ENCODE results near the gene DNAJC10. TPM values are rescaled to one million over a fixed set of nuclear protein-coding genes. Genes with fewer than 3 reads are reported as not detected.
"Not testable (repeated sequence)": the region's sequence is repeated elsewhere in the genome, so short reads cannot be mapped to it uniquely, and the experiment has no call there.

Gene DNAJC10
- total RNA-seq, 4 donors from 2014 or later, result 23.1 to 154 (median 70.3) TPM

DNA sequence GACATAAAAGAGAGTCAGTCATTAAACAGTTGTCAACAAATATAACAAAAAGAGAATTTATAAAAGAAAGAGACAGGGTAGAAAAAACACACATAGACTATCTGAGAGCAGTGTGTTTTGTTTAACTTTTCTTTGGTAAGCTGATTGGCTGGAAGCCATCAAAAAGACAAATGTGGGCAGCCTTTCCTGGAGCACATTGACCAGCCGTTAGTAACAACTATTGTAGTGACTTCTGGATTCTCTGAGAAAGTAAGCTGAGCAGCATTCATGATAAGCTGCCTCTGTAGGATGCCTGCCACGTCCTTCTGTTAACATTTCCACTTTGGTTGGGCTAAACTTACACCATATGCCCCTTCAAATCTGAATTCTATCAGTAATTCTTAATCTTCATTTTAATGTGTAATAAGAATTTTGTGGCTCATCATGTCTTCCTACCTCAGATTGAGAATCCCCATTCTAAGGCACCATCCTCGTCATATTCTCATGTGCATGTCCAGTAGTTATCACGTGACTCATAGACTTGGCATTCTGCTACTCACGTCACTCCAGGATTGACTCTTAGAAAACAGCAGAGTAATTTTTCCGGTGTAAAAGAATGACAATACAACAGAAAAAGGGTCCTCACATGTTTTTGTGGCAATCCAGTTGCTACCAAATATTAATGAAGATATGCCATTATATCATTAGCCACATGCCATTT lies 43.4 kb upstream of the DNAJC10 start:
- intact Hi-C loops (cut with DNase I; ENCODE audit: low total_unique reads), result no loop called here
- DNase-seq, result no peak
- H3K27me3 ChIP-seq, result no peaks in the 10 kb centered on the region

DNA sequence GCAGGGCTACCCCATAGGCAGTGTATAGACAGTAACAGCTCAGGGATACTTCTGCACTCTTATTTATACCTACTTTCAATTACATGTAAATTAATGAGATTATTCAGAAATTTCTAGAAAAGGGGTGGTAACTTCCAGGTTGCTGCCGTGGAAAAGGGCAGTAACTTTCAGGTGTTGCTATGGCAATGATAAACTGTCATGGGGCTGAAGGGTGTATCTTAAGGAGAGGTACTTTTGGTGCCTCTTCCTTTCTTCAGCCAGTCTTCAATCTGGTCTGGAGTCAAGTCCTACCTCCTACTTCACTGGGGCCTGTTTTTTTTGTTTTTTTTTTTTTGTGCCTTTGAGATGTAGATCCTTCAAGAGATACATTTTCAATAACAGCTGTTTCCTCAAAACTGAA lies 35.2 kb upstream of the DNAJC10 start:
- Histone ChIP-seq H3K4me3 (no peak overlapping the region), H3K36me3 (no peaks in the 10 kb centered on the region), H3K4me1 (no peaks in the 10 kb centered on the region), H3K27ac (no peak overlapping the region), H3K27me3 (no peaks in the 10 kb centered on the region), H3K9me3 (no peaks in the 10 kb centered on the region)
- DNase-seq, result no peak
- TF ChIP-seq, protein P1, sequence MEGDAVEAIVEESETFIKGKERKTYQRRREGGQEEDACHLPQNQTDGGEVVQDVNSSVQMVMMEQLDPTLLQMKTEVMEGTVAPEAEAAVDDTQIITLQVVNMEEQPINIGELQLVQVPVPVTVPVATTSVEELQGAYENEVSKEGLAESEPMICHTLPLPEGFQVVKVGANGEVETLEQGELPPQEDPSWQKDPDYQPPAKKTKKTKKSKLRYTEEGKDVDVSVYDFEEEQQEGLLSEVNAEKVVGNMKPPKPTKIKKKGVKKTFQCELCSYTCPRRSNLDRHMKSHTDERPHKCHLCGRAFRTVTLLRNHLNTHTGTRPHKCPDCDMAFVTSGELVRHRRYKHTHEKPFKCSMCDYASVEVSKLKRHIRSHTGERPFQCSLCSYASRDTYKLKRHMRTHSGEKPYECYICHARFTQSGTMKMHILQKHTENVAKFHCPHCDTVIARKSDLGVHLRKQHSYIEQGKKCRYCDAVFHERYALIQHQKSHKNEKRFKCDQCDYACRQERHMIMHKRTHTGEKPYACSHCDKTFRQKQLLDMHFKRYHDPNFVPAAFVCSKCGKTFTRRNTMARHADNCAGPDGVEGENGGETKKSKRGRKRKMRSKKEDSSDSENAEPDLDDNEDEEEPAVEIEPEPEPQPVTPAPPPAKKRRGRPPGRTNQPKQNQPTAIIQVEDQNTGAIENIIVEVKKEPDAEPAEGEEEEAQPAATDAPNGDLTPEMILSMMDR (IDR thresholded peaks at IDR 0.05), result no peak
- no peak for TF ChIP-seq POLR2A (IDR thresholded peaks at IDR 0.05)
- intact Hi-C loops (cut with DNase I; ENCODE audit: low total_unique reads), result no loop called here

More for the DNA sequence above, 43.4 kb upstream of the DNAJC10 start:
- Histone ChIP-seq H3K9me3 (no peaks in the 10 kb centered on the region), H3K4me1 (no peaks in the 10 kb centered on the region), H3K4me3 (no peak overlapping the region), H3K36me3 (no peaks in the 10 kb centered on the region), H3K27ac (no peak overlapping the region)
- TF ChIP-seq, protein P1 (IDR thresholded peaks at IDR 0.05), result no peak
- TF ChIP-seq POLR2A (IDR thresholded peaks at IDR 0.05), result no peak

DNA sequence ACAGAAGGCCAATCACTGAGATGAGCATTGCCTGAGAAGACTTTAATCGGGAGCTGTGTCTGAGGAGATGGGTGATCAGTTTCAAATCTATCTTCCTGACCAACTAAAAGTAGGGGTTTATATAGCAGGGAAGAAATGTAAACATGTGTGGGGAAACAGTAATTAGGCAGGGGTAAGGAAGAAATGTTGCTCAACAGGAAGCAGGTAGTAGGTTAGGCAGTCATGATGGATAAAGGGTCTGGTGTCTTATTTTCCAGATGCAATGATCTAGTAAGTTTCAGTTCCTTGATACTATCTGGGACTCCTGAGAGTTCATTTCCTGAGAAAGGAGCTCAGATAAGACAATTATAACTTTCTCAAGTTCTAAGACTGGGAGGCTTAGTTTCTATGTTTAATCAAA lies 33.8 kb upstream of the DNAJC10 start:
- H3K4me3 ChIP-seq, result no peak overlapping the region
- no peaks in the 10 kb centered on the region for H3K27me3 ChIP-seq
- H3K36me3 ChIP-seq, result no peaks in the 10 kb centered on the region
- H3K27ac ChIP-seq, result no peak overlapping the region
- TF ChIP-seq, protein P1 (IDR thresholded peaks at IDR 0.05), result no peak
- TF ChIP-seq POLR2A (IDR thresholded peaks at IDR 0.05), result no peak
- intact Hi-C loops (cut with DNase I; ENCODE audit: low total_unique reads), result no loop called here
- no peak for DNase-seq
- H3K9me3 ChIP-seq, result no peaks in the 10 kb centered on the region
- no peaks in the 10 kb centered on the region for H3K4me1 ChIP-seq

DNA sequence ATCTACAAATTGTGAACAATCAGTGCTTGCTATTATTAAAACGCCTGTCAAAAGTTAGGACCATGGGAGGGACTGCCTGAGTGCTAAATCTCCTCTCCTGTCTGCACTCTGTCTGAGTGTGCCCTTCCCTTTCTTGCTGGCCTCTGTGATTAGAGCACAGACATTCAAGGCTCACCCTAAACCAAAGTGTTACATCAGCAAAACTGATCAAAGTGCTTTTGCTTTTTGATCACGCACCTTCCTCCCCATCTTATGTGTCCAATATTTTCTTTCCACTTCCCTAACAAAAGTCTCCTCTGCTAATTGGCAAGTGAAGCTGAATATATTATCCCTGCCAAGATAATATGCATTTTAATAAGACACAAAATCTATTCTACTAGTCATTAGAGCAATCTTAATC lies 30.5 kb upstream of the DNAJC10 start:
- Histone ChIP-seq H3K27me3 (no peaks in the 10 kb centered on the region), H3K27ac (no peak overlapping the region), H3K4me1 (no peaks in the 10 kb centered on the region), H3K9me3 (no peaks in the 10 kb centered on the region), H3K36me3 (no peaks in the 10 kb centered on the region), H3K4me3 (no peak overlapping the region)
- intact Hi-C loops (cut with DNase I; ENCODE audit: low total_unique reads), result no loop called here
- TF ChIP-seq, protein P1 (IDR thresholded peaks at IDR 0.05), result no peak
- no peak for TF ChIP-seq POLR2A (IDR thresholded peaks at IDR 0.05)
- DNase-seq, result no peak

DNA sequence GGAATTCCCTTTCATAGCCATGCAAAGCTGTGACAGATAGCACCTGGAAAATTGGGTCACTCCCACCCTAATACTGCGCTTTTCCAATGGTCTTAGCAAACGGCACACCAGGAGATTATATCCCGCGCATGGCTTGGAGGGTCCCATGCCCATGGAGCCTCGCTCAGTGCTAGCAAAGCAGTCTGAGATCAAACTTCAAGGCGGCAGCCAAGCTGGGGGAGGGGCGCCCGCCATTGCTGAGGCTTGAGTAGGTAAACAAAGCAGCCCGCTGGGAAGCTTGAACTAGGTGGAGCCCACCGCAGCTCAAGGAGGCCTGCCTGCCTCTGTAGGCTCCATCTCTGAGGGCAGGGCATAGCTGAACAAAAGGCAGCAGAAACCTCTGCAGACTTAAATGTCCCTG lies 29.3 kb upstream of the DNAJC10 start:
- H3K27ac ChIP-seq; H3K27me3 ChIP-seq; intact Hi-C loops (cut with DNase I; ENCODE audit: low total_unique reads); H3K9me3 ChIP-seq; H3K4me1 ChIP-seq; DNase-seq; H3K36me3 ChIP-seq; H3K4me3 ChIP-seq: not testable (repeated sequence)

DNA sequence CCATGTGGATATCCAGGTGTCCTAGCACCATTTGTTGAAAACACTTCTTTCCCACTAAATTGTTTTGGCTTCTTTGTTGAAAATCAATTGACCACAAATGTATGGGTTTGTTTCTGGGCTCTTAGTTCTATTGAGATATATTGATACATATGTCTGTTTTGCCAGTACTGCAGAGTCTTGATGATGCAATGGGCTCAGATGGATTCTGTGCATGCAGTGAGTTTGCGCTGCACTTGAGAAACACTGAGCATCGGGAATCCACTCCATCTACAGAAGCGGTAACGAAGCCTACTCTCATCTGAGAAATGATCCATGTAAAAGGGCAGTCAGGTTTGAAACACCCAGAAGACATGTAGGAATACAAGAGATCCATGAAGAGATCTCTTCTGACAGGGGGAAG lies 21.9 kb upstream of the DNAJC10 start:
- no peak for TF ChIP-seq POLR2A (IDR thresholded peaks at IDR 0.05)
- TF ChIP-seq, protein P1 (IDR thresholded peaks at IDR 0.05), result no peak
- Histone ChIP-seq H3K4me1 (no peaks in the 10 kb centered on the region), H3K36me3 (no peaks in the 10 kb centered on the region), H3K27ac (no peak overlapping the region), H3K27me3 (no peaks in the 10 kb centered on the region), H3K4me3 (no peak overlapping the region), H3K9me3 (no peaks in the 10 kb centered on the region)
- intact Hi-C loops (cut with DNase I; ENCODE audit: low total_unique reads), result no loop called here
- no peak for DNase-seq
